GM19468 (cell line): ENCODE measurements around the gene NKAIN4.

ENCODE experiments used
- ATAC-seq: cut with Tn5 transposase; IDR thresholded peaks from one replicate; pipeline ENCODE4 v1.9.1; 2021; ENCODE audit warnings: mild to moderate bottlenecking, moderate library complexity, moderate number of reproducible peaks; ENCODE audit not compliant: unreplicated experiment; ENCODE audit errors: extremely low read depth

Gene NKAIN4

GRCh38 chr20:63205896-63206295 is 48.4 kb downstream of the NKAIN4 start:
- no peak for ATAC-seq

- no peak for ATAC-seq
These were observed 49.9 kb downstream of the NKAIN4 start for GRCh38 chr20:63204362-63204761.

DNA sequence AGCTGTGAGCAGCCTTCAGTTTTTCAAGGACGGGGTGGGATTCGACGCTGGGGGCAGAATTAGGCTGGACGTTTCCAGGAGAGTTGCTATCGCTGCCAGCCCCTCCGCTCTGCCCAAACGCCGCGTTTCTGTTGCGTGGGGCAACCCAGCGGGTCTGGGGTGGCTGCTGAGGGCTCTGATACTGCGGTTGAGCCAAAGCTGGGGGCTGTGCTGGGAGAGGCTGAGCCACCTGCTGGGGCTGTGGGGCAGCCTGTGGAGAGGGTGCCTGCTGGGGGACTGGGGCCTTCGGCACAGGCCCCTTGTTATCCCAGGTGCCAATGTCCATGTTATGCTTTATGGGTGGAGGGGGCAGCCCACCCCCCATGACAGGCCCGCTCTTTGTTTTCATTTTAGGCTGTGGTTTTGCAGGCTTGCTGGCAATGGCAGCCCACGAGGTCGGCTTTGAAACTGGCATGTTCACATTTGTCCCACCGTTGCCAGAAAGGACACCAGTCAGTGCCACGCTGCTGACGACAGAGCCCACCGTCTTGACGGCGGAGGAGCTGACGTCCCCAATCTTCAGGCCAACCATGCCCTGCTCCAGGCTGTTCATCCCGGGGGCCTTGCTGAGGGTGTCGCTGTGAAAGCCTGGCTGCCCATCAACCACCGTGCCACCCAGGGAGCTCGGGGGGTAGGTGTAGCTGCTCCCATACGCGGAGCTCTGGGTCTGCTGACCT is 51.3 kb downstream of the NKAIN4 start:
- no peak for ATAC-seq

DNA sequence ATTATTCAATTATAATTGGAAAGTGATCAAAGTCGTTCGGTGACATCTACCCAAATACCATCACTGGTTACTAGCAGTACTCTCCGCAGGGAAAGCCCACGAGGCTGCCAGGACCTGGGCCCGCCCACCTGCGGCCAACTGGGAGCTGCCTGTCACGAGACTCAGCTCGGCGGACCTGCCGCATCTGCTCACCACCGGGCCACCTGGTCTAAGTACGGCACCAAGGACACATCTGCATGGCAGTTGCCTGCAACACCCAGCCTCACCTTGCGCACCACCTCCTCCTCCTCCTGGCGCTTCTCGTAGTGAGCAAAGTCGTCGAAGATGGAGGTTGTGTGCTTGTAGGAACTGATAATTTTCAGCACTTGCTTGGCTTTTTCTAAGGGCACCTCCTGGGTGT is 52.2 kb downstream of the NKAIN4 start:
- ATAC-seq: no peak

DNA sequence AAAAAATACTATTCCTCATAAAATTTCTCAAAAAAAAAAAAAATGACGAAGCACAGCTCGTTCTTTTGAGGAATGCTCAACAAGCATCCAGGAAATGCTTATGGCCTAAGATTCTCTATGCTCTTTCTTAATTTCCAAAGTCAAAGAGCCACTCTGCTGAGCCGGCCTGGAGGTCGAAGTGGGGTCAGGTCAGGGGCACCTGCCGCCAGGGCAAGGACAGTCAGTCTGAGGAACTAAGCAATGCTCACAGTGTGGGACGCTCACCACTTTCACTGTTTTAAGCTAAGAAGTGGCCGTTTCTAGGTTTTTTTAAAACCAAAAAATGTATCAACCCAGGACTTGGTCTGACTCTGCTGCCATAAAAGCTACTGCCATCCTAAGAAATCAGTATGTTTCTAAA is 55.7 kb downstream of the NKAIN4 start:
- ATAC-seq: no peak

DNA sequence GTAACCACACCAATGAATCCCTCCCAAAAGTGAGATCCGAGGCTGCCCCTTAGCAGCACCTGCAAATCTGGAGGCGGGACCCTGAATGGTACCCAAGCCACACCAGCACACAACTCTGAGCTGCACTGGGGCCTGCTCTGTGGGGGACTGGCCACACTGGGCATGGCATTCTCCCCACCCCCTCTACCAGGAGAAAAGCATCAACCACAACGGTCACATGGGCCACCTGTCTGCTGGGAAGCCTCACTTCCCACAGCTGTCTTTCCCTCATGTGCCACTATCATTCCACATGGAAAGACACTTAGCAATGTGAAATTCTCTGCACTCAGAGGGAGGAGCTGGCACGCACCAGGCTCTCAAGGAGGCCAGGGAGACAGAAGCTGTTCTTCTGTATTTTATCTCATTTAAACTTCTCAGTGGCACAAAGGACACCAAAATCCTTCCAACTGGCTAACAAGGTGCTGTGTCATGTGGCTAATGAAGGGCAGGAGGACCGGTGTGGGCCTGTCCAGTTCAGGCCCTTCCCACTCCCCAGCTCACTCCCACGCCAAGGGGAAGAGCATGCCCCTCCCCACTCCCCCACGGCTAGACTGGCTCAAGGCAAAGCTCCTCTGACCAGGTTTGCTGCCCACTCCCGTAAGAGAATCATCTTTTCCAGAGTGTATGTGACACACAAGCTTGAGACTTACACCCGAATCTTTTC is 57.3 kb downstream of the NKAIN4 start:
- ATAC-seq: no peak

DNA sequence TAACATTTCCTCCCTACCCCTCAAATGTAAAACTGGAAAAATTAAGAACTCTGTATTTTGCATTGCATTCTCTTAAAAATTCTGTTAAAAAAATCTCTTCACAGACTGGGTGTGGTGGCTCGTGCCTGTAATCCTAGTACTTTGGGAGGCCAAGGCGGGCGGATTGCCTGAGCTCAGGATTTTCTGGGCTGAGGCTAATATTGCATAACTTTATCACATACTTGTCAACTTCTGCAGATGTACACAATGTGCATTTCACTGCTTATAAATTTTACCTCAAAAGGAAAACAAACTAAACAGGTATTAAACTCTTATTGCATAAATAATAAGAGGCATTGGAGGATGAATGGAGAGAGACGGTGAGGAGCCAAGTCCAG is 59.5 kb downstream of the NKAIN4 start:
- ATAC-seq: no peak

DNA sequence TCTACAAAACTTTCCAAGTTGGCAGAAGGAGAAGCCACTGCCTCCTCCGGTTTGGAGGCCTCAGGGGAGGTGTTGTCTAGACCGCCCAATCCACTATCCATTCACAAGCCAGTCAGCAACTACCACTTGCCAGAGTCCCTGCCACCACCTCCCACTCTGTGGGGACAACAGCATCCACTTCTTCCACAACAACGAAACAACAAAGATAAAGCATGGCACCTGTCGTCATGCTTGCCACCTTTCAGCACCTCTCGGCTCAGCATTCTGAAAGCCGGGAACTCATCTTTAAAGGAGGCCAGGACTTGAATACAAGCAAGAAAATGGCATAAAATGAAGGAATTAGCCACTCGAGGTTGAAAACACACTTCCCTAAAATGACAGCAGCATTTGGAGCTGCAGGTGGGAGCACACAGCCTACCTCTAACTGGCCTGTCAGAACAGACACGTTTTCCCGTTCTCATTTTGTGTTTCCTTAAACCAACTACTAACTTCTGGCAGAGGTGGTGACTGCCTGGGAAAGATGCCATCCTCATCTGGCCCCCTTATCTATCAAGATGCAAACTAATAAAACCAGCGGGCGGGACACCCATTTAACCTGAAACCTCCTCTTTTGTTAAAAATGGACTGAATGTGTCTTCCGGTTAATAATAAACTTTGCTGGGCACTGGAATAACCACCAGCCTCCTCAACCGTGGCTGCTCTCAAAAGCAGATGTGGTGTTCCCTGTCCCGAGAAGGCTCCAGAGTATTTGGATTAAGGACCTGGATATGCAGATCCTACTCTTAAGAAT is 60.1 kb downstream of the NKAIN4 start:
- no peak for ATAC-seq

- ATAC-seq: no peak
These were observed 61.5 kb downstream of the NKAIN4 start for GRCh38 chr20:63192721-63193120.

- no peak for ATAC-seq
These were observed 62.9 kb downstream of the NKAIN4 start for GRCh38 chr20:63191400-63191799.

- no peak for ATAC-seq
These were observed 63.4 kb downstream of the NKAIN4 start for GRCh38 chr20:63190828-63191227.
